SH-SY5Y (cell line): ENCODE measurements around the gene EFHD1.

Experiments used
- GATA2 ChIP-seq: IDR thresholded peaks from 2 replicates; pipeline ENCODE4 v1.6.1; 2011; ENCODE audit warnings: mild to moderate bottlenecking, low read depth, low read length
- GATA3 ChIP-seq: IDR thresholded peaks from 2 replicates; pipeline ENCODE4 v1.6.1; 2011; ENCODE audit warnings: low read depth, mild to moderate bottlenecking, low read length, moderate library complexity

- TF ChIP-seq GATA2 = no peak
- no peak for TF ChIP-seq GATA3
Observed at GRCh38 chr2:232609607-232610006, 23.8 kb upstream of the EFHD1 start.
